Sigmoid colon (tissue), 7 donors: Measurements from ENCODE around the gene LRRC57. TPM values are rescaled to one million over a fixed set of nuclear protein-coding genes. Genes with fewer than 3 reads are reported as not detected.

ENCODE experiments used
- DNase-seq: peaks from one replicate; pipeline ENCODE4 v3.0.0-alpha.2; 2019
- H3K27ac ChIP-seq, 4 donors: fragments of 200-600 bp; sonication (generic); one replicate each; pipeline ENCODE4 v1.5.1; 2016 to 2019; ENCODE audit warnings: mild to moderate bottlenecking in 1 of 4
- H3K27me3 ChIP-seq, 3 donors: fragments of 200-600 bp; sonication (generic); one replicate each; pipeline ENCODE4 v1.5.1; 2019; ENCODE audit warnings: mild to moderate bottlenecking in 1 of 3
- H3K36me3 ChIP-seq, 4 donors: fragments of 200-600 bp; sonication (generic); one replicate each; pipeline ENCODE4 v1.5.1; 2016 to 2019
- H3K4me1 ChIP-seq, 4 donors: fragments of 200-600 bp; sonication (generic); one replicate each; pipeline ENCODE4 v1.5.1; 2017 to 2019
- H3K4me3 ChIP-seq, 4 donors: fragments of 200-600 bp; sonication (generic); one replicate each; pipeline ENCODE4 v1.5.1; 2017 to 2019; ENCODE audit warnings: mild to moderate bottlenecking in 2 of 4, moderate library complexity in 1 of 4
- H3K9me3 ChIP-seq, 4 donors: fragments of 200-600 bp in 3 of 4; sonication (generic) in 3 of 4; one replicate each; pipeline versions ENCODE4 v1.5.1 to v1.6.1; 2013 to 2019
- CTCF ChIP-seq, 4 experiments: fragments of 450-650 bp in 3 of 4; fragments of 200-600 bp in 1 of 4; IDR thresholded peaks; one replicate each; pipeline ENCODE4 v1.5.1; 2016 to 2019; ENCODE audit warnings: antibody characterized with exemption in 4 of 4, mild to moderate bottlenecking in 3 of 4, moderate library complexity in 2 of 4
- EP300 ChIP-seq, 4 donors: sonication (generic); formaldehyde crosslinking; IDR thresholded peaks; one replicate each; pipeline ENCODE4 v1.6.1; 2017; ENCODE audit warnings: antibody characterized with exemption in 4 of 4
- POLR2A ChIP-seq, 2 donors: fragments of 450-650 bp; IDR thresholded peaks; one replicate each; pipeline ENCODE4 v1.6.1; 2016; ENCODE audit warnings: antibody characterized with exemption in 2 of 2, mild to moderate bottlenecking in 2 of 2, moderate library complexity in 2 of 2
- POLR2AphosphoS5 ChIP-seq, 4 donors: sonication (generic); formaldehyde crosslinking; IDR thresholded peaks; one replicate each; pipeline ENCODE4 v1.6.1; 2017; ENCODE audit warnings: antibody characterized with exemption in 4 of 4
- WGBS, 2 donors: extraction: QIAGEN DNeasy Blood & Tissue Kit; methylation state at CpG; one replicate each; pipeline ENCODE4 v1.1.7; 2013; 5-methylcytosine and 5-hydroxymethylcytosine counted together
- intact Hi-C: fragments of 100-400 bp; cut with DNase I; formaldehyde crosslinking; loops from one replicate; pipeline ENCODE4 v1.15.1; 2023
- polyA plus RNA-seq, 3 donors: library from polyadenylated mRNA; stranded (reverse); fragments of 200-250 nt; gene quantifications; one replicate each; pipeline ENCODE4 v1.2.3, GENCODE V29; 2013
- total RNA-seq, 4 donors: library from RNA; depleted of rRNA; stranded (reverse); fragments of >200 nt; gene quantifications; one replicate each; pipeline ENCODE4 v1.1.0, GENCODE V29; 2016
- donor health status: healthy with polysubstance abuse.
- donor health status: Bipolar disorder and iron deficiency.
- donor health status: healthy.

LRRC57 gene
- total and polyA plus RNA-seq, 7 donors = 8.4 to 24.6 (median 11.5) TPM

- no peaks in the 10 kb centered on the region for H3K36me3 ChIP-seq
- H3K4me1 ChIP-seq = peaks cover 0 to 51% (median 35%) of the 10 kb centered on the region in 4 donors
- peak; percentile 91 for DNase-seq
- H3K27ac ChIP-seq = peak within 1 kb of the TSS; percentile 87 to 94 (median 90)
- H3K27me3 ChIP-seq = no peaks in the 10 kb centered on the region
- no peaks in the 10 kb centered on the region for H3K9me3 ChIP-seq
- WGBS, 2 donors = 0 to 1% methylated on average over 51 of the region's 51 CpGs
- intact Hi-C loops = no loop called here
- H3K4me3 ChIP-seq = peak within 1 kb of the TSS; percentile 71 to 87 (median 84)
- TF ChIP-seq CTCF (IDR thresholded peaks at IDR 0.05) (no peak), POLR2AphosphoS5 (IDR thresholded peaks at IDR 0.05) (peak; percentile 90 to 97 (median 96)), EP300 (IDR thresholded peaks at IDR 0.05) (peak in 1 of 4 donors; percentile 66), POLR2A (IDR thresholded peaks at IDR 0.05) (peak; percentile 83 to 86)
Observed at GRCh38 chr15:42490671-42491538, 57.7 kb downstream of the LRRC57 start, which contains the start of gene ZNF106. Gene ZNF106, minus strand, starts transcription at chr15:42491141. Its CDS starts 18,852 bp downstream, at chr15:42472289.

GRCh38 chr15:42490291-42490670, 58.3 kb downstream of the LRRC57 start:
- no peak for TF ChIP-seq POLR2AphosphoS5 (IDR thresholded peaks at IDR 0.05)
- TF ChIP-seq EP300 (IDR thresholded peaks at IDR 0.05) = no peak
- no peak for TF ChIP-seq POLR2A (IDR thresholded peaks at IDR 0.05)
- DNase-seq = no peak
- H3K27ac ChIP-seq = peak overlapping the region; percentile 87 to 94 (median 90)
- H3K36me3 ChIP-seq = no peaks in the 10 kb centered on the region
- no peaks in the 10 kb centered on the region for H3K9me3 ChIP-seq
- peak overlapping the region; percentile 71 to 87 (median 84) for H3K4me3 ChIP-seq
- peaks cover 0 to 48% (median 35%) of the 10 kb centered on the region in 4 donors for H3K4me1 ChIP-seq
- WGBS, 2 donors = 2 to 3% methylated on average over 11 of the region's 11 CpGs
- no peaks in the 10 kb centered on the region for H3K27me3 ChIP-seq
- intact Hi-C loops = no loop called here

Other genes starting within 250 kb of the LRRC57 start
- gene CAPN3, start 189.3 kb downstream of the LRRC57 start, total RNA-seq = 10 to 100 TPM in 2 of 4 donors, 1 to 10 TPM in 2; 5.4 to 18.8 (median 8.6) TPM
- gene CAPN3, start 189.3 kb downstream of the LRRC57 start, polyA plus RNA-seq = 10 to 100 TPM in 1 of 3 donors, 1 to 10 TPM in 2; 4.4 to 11.4 (median 5.4) TPM
- gene ZNF106, start 57.7 kb downstream of the LRRC57 start, total RNA-seq = 100 to 1,000 TPM in 1 of 4 donors, 10 to 100 TPM in 3; 69.4 to 107 (median 82.3) TPM
- 10 to 100 TPM; 10.9 to 18.1 (median 13.2) TPM for gene ZNF106, start 57.7 kb downstream of the LRRC57 start, polyA plus RNA-seq
- gene SNAP23, start 53.2 kb downstream of the LRRC57 start, total RNA-seq = 10 to 100 TPM; 43.8 to 67.4 (median 57.9) TPM
- gene SNAP23, start 53.2 kb downstream of the LRRC57 start, polyA plus RNA-seq = 100 to 1,000 TPM in 1 of 3 donors, 10 to 100 TPM in 2; 50.2 to 107 (median 76.9) TPM
- 10 to 100 TPM; 18.3 to 24.6 (median 20.1) TPM for gene HAUS2, start within 50 bp of the LRRC57 start, total RNA-seq
- gene HAUS2, start within 50 bp of the LRRC57 start, polyA plus RNA-seq = 10 to 100 TPM; 11.1 to 15.1 (median 12.6) TPM
- gene STARD9, start 26.8 kb upstream of the LRRC57 start, total RNA-seq = 100 to 1,000 TPM in 1 of 4 donors, 10 to 100 TPM in 3; 36.4 to 125 (median 49.4) TPM
- 1 to 10 TPM in 1 of 3 donors, under 1 TPM in 2; 0.60 to 5.7 (median 0.69) TPM for gene STARD9, start 26.8 kb upstream of the LRRC57 start, polyA plus RNA-seq
- gene CDAN1, start 188.3 kb upstream of the LRRC57 start, total RNA-seq = 10 to 100 TPM in 1 of 4 donors, 1 to 10 TPM in 3; 7.6 to 11.4 (median 9.8) TPM
- gene CDAN1, start 188.3 kb upstream of the LRRC57 start, polyA plus RNA-seq = 1 to 10 TPM; 1.2 to 8.0 (median 3.0) TPM